PC-9 (cell line): ENCODE results near the gene KPNA4. TPM values are rescaled to one million over a fixed set of nuclear protein-coding genes. Genes with fewer than 3 reads are reported as not detected.
"Not testable (repeated sequence)": the region's sequence is repeated elsewhere in the genome, so short reads cannot be mapped to it uniquely, and the experiment has no call there.

Source experiments
- BruUV-seq: library from RNA; stranded (reverse); fragments of 400-500 nt; replicated peaks from 2 replicates; lab custom pipeline; 2021; lab: Mats Ljungman, UMichigan
- CTCF ChIA-PET: fragments of 300-600 bp; sonication (Branson Sonifier 250); formaldehyde crosslinking; loops from one replicate; lab custom pipeline; 2022; ENCODE audit warnings: antibody characterized with exemption; lab: Charles Lee
- POLR2A ChIA-PET: fragments of 300-600 bp; sonication (Branson Sonifier 250); formaldehyde crosslinking; loops from one replicate; lab custom pipeline; 2022; ENCODE audit warnings: antibody characterized with exemption; ENCODE audit not compliant: unreplicated experiment; lab: Charles Lee
- DNase-seq, 2 experiments: peaks; one replicate each; pipeline versions ENCODE4 v3.0.0 to v3.0.0-alpha.2; 2015 to 2022; ENCODE audit warnings: mixed read lengths in 1 of 2
- H2AFZ ChIP-seq: fragments of 200-600 bp; sonication (generic); 2 replicates; pipeline ENCODE4 v1.8.1; 2017; ENCODE audit warnings: antibody characterized with exemption
- H3F3A ChIP-seq: fragments of 200-600 bp; sonication (generic); 2 replicates; pipeline ENCODE4 v1.8.1; 2017; ENCODE audit warnings: antibody characterized with exemption, mild to moderate bottlenecking, low read depth; ENCODE audit not compliant: insufficient read depth
- H3K27ac ChIP-seq: fragments of 200-600 bp; sonication (generic); 2 replicates; pipeline ENCODE4 v1.6.1; 2016; ENCODE audit warnings: mixed run types
- H3K27me3 ChIP-seq: fragments of 200-600 bp; sonication (generic); 2 replicates; pipeline ENCODE4 v1.6.1; 2016; ENCODE audit warnings: low read depth, mixed run types; ENCODE audit not compliant: insufficient read depth
- H3K36me3 ChIP-seq: fragments of 200-600 bp; sonication (generic); 2 replicates; pipeline ENCODE4 v1.6.1; 2016; ENCODE audit warnings: low read depth, mixed run types
- H3K4me1 ChIP-seq: fragments of 200-600 bp; sonication (generic); replicated peaks from 2 replicates; pipeline ENCODE4 v1.6.1; 2016; ENCODE audit warnings: mixed run types; ENCODE audit not compliant: insufficient read depth
- H3K4me2 ChIP-seq: fragments of 200-600 bp; sonication (generic); 2 replicates; pipeline ENCODE4 v1.6.1; 2017; ENCODE audit warnings: mixed run types
- H3K4me3 ChIP-seq: fragments of 200-600 bp; sonication (generic); 2 replicates; pipeline ENCODE4 v1.6.1; 2016; ENCODE audit warnings: mixed run types
- H3K79me2 ChIP-seq: fragments of 200-600 bp; sonication (generic); 2 replicates; pipeline ENCODE4 v1.6.1; 2017; ENCODE audit warnings: low read depth, mixed run types
- H3K9me2 ChIP-seq: fragments of 200-600 bp; sonication (generic); 2 replicates; pipeline ENCODE4 v1.8.1; 2017; ENCODE audit warnings: mild to moderate bottlenecking; ENCODE audit not compliant: insufficient read depth
- H3K9me3 ChIP-seq: fragments of 200-600 bp; sonication (generic); 2 replicates; pipeline ENCODE4 v1.8.1; 2016; ENCODE audit warnings: low read depth; ENCODE audit not compliant: insufficient read depth
- H4K20me1 ChIP-seq: fragments of 200-600 bp; sonication (generic); 2 replicates; pipeline ENCODE4 v1.8.1; 2017; ENCODE audit not compliant: insufficient read depth
- EZH2 ChIP-seq: fragments of 200-600 bp; sonication (generic); IDR thresholded peaks from 2 replicates; pipeline ENCODE4 v1.8.0; 2017; ENCODE audit warnings: antibody characterized with exemption, low read depth
- intact Hi-C: fragments of 100-400 bp; cut with micrococcal nuclease; formaldehyde crosslinking; loops from one replicate; pipeline ENCODE4 v1.10.0; 2022; ENCODE audit not compliant: unreplicated experiment
- total RNA-seq: library from RNA; stranded (reverse); gene quantifications from 2 replicates; pipeline ENCODE4 v1.2.3, GENCODE V29; 2021
- TF ChIP-seq, protein P1 (sequence below): fragments of 200-600 bp; sonication (generic); conservative IDR thresholded peaks from 2 replicates; pipeline ENCODE4 v1.6.1; 2017; ENCODE audit warnings: mixed run types, antibody characterized with exemption, mild to moderate bottlenecking, moderate library complexity

Gene KPNA4
- total RNA-seq, 1 experiment from 2014 or later: 61.0 TPM

- Histone ChIP-seq H3K9me3 (no peaks in the 10 kb centered on the region), H3K4me2 (no peak overlapping the region), H3F3A (no peaks in the 10 kb centered on the region; the same call in none of the 2 replicates), H3K27me3 (no peaks in the 10 kb centered on the region), H3K4me1 (peaks cover 7% of the 10 kb centered on the region; the same call in 1 of the 2 replicates), H3K36me3 (no peaks in the 10 kb centered on the region), H3K9me2 (no peaks in the 10 kb centered on the region), H3K27ac (no peak overlapping the region), H3K79me2 (no peaks in the 10 kb centered on the region), H2AFZ (no peak overlapping the region), H3K4me3 (no peak overlapping the region), H4K20me1 (no peaks in the 10 kb centered on the region)
- BruUV-seq: no TSS peak
- intact Hi-C loops: loop anchor here (1.0 to 5.0 kb wide), 2 partner anchors 346 to 366 kb away; no protein-coding TSS in a partner anchor
- ChIA-PET CTCF (no interaction called here), POLR2A (interaction anchor here (0.6 kb wide), 1 partner anchor 524 kb away, joined by 5 read pairs; no protein-coding TSS in a partner anchor)
- TF ChIP-seq, protein P1, sequence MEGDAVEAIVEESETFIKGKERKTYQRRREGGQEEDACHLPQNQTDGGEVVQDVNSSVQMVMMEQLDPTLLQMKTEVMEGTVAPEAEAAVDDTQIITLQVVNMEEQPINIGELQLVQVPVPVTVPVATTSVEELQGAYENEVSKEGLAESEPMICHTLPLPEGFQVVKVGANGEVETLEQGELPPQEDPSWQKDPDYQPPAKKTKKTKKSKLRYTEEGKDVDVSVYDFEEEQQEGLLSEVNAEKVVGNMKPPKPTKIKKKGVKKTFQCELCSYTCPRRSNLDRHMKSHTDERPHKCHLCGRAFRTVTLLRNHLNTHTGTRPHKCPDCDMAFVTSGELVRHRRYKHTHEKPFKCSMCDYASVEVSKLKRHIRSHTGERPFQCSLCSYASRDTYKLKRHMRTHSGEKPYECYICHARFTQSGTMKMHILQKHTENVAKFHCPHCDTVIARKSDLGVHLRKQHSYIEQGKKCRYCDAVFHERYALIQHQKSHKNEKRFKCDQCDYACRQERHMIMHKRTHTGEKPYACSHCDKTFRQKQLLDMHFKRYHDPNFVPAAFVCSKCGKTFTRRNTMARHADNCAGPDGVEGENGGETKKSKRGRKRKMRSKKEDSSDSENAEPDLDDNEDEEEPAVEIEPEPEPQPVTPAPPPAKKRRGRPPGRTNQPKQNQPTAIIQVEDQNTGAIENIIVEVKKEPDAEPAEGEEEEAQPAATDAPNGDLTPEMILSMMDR: no peak
- TF ChIP-seq EZH2: no peak
- DNase-seq: no peak
These were observed 11.2 kb upstream of the KPNA4 start for GRCh38 chr3:160576621-160577020.

DNA sequence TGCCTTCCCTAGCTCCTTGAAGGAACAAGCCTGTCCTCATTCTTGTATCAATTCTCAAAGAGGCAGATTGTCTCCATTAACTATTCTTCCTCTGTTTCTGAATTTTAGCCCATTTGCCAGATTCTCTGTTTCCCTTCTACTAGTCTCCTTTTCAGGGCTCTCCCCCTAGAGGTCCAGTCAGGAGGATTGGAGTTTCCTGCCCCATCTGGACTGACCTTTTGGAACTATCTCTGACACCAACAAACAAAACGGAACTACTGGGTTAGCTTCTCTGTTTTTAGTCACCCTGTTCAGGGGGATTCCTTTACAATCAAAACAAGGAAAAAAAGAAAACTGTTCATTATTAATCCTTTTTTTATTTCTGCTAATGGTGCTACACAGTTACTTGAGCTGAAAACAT, 10.2 kb upstream of the KPNA4 start:
- H4K20me1 ChIP-seq: no peaks in the 10 kb centered on the region
- H2AFZ ChIP-seq: no peak overlapping the region
- H3K27me3 ChIP-seq: no peaks in the 10 kb centered on the region
- no peak for TF ChIP-seq EZH2
- TF ChIP-seq, protein P1: no peak
- BruUV-seq: no TSS peak
- H3K4me3 ChIP-seq: no peak overlapping the region
- DNase-seq: no peak
- H3K27ac ChIP-seq: no peak overlapping the region
- POLR2A ChIA-PET: interaction anchor here (0.6 kb wide), 1 partner anchor 1297 kb away, joined by 3 read pairs; no protein-coding TSS in a partner anchor
- peaks cover 7% of the 10 kb centered on the region; the same call in 1 of the 2 replicates for H3K4me1 ChIP-seq
- 0 out of 2 replicates have a peak, but pooled peaks cover 4% of the 10 kb centered on the region for H3K9me2 ChIP-seq
- no peaks in the 10 kb centered on the region for H3K9me3 ChIP-seq
- no peaks in the 10 kb centered on the region for H3K36me3 ChIP-seq
- intact Hi-C loops: loop anchor here (5.0 kb wide), 1 partner anchor 347 kb away; no protein-coding TSS in a partner anchor
- CTCF ChIA-PET: interaction anchor here (0.7 kb wide), 1 partner anchor 366 kb away, joined by 3 read pairs; no protein-coding TSS in a partner anchor
- no peaks in the 10 kb centered on the region; the same call in none of the 2 replicates for H3F3A ChIP-seq
- no peaks in the 10 kb centered on the region for H3K79me2 ChIP-seq
- no peak overlapping the region for H3K4me2 ChIP-seq

- intact Hi-C loops: loop anchor here (5.0 kb wide), 1 partner anchor 348 kb away; no protein-coding TSS in a partner anchor
- no TSS peak for BruUV-seq
These were observed 9.3 kb upstream of the KPNA4 start for GRCh38 chr3:160574636-160575035.

DNA sequence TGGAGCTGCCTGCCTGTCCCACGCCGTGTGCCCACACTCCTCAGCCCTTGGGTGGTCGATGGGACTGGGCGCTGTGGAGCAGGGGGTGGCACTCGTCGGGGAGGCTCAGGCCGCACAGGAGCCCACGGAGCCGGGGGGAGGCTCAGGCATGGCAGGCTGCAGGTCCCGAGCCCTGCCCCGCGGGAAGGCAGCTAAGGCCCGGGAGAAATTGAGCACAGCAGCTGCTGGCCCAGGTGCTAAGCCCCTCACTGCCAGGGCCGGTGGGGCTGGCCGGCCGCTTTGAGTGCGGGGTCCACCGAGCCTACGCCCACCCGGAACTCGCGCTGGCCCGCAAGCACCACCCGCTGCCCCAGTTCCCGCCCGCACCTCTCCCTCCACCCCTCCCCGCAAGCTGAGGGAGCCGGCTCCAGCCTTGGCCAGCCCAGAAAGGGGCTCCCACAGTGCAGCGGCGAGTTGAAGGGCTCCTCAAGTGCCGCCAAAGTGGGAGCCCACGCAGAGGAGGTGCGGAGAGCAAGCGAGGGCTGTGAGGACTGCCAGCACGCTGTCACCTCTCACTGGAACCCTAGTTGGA, 8.7 kb upstream of the KPNA4 start:
- H3K4me3 ChIP-seq, H3F3A ChIP-seq, BruUV-seq, H3K27me3 ChIP-seq, H3K4me1 ChIP-seq, H4K20me1 ChIP-seq, DNase-seq, H3K79me2 ChIP-seq, intact Hi-C loops, H3K36me3 ChIP-seq, H3K9me2 ChIP-seq, H3K27ac ChIP-seq, H3K4me2 ChIP-seq, POLR2A ChIA-PET, H3K9me3 ChIP-seq, H2AFZ ChIP-seq, CTCF ChIA-PET: not testable (repeated sequence)

More at GRCh38 chr3:160574636-160575035, 9.3 kb upstream of the KPNA4 start:
- no peaks in the 10 kb centered on the region for H3K27me3 ChIP-seq
- no peaks in the 10 kb centered on the region for H4K20me1 ChIP-seq
- no peak overlapping the region for H2AFZ ChIP-seq
- H3K9me3 ChIP-seq: no peaks in the 10 kb centered on the region
- no peaks in the 10 kb centered on the region; the same call in none of the 2 replicates for H3F3A ChIP-seq
- POLR2A ChIA-PET: no interaction called here
- H3K4me2 ChIP-seq: no peak overlapping the region
- H3K79me2 ChIP-seq: no peaks in the 10 kb centered on the region
- CTCF ChIA-PET: no interaction called here
- TF ChIP-seq, protein P1: no peak
- TF ChIP-seq EZH2: no peak
- no peak overlapping the region for H3K27ac ChIP-seq
- H3K4me1 ChIP-seq: peaks cover 7% of the 10 kb centered on the region; the same call in 1 of the 2 replicates
- 0 out of 2 replicates have a peak, but pooled peaks cover 4% of the 10 kb centered on the region for H3K9me2 ChIP-seq
- DNase-seq: no peak
- H3K36me3 ChIP-seq: no peaks in the 10 kb centered on the region
- no peak overlapping the region for H3K4me3 ChIP-seq
